Transverse colon (tissue), 4 donors: ENCODE measurements around the gene GALC.

ENCODE experiments used
- CTCF ChIP-seq, 5 experiments: fragments of 200-600 bp in 3 of 5; fragments of 450-650 bp in 2 of 5; sonication (generic) in 3 of 5; IDR thresholded peaks; 1 replicate in 2 of 5; 2 replicates in 3 of 5; pipeline ENCODE4 v1.5.1; 2016 to 2017; ENCODE audit warnings: antibody characterized with exemption in 5 of 5, inconsistent platforms in 3 of 5, mild to moderate bottlenecking in 2 of 5, moderate library complexity in 1 of 5
- EP300 ChIP-seq: sonication (generic); formaldehyde crosslinking; IDR thresholded peaks from one replicate; pipeline ENCODE4 v1.6.1; 2017; ENCODE audit warnings: antibody characterized with exemption, low read depth
- POLR2A ChIP-seq: fragments of 450-650 bp; IDR thresholded peaks from one replicate; pipeline ENCODE4 v1.6.1; 2016; ENCODE audit warnings: antibody characterized with exemption, mild to moderate bottlenecking, moderate library complexity
- POLR2AphosphoS5 ChIP-seq, 3 donors: sonication (generic); formaldehyde crosslinking; IDR thresholded peaks; one replicate each; pipeline ENCODE4 v1.6.1; 2016; ENCODE audit warnings: antibody characterized with exemption in 3 of 3

DNA sequence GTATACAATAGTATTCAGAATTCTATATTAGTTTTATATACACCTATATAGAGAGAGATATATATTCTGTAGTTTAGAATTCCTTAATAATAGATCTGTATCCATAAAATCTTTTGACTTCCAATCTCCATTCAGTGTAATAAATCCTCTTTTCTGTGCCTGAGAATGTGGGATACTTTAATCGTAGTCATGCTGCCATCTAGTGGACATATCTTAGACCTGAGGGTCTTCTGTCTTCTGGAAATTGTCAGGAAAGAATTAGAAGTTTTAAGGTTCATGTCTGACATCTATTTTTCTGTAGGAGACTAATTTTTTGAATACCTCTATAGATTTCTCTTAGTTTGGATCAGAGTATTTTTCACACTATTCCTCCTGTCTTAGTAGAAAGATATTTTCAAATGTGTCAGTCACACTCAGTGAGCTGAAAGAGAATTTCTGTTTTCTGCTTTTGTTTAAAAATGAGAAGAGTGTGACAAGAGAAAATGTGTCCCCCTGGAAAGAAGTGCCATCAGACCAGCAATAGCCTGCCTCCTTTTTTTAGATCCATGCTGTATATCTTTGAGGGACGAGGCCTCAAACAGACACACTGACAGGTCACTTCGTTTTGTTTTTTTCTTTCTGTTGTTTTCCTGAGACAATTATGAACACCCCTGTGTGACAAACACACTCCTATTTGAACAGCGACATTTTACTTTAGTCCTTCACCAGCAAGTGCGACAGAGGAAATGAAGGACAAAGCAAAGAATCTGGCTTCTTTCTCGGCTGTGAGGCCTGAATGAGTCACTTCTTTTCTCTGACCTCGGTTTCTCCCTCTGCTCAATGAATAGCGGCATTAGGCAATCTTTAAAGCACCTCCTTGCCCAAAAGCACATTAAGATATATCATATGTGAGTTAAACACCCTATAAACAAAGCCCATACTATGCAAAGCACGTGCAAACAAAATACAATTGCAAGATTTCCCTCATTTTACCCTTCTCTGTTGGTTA is 96.3 kb downstream of the GALC start:
- peak in 4 of 5 experiments; percentile 38 to 66 (median 52) for TF ChIP-seq CTCF (IDR thresholded peaks at IDR 0.05)
- no peak for TF ChIP-seq EP300
- TF ChIP-seq POLR2A, result no peak
- no peak for TF ChIP-seq POLR2AphosphoS5 (IDR thresholded peaks at IDR 0.05)
